ENCODE data around the gene STX4. TPM values are rescaled to one million over a fixed set of nuclear protein-coding genes. Genes with fewer than 3 reads are reported as not detected.

Gene STX4
- total RNA-seq, 4 donors from 2014 or later, result 50.8 to 163 (median 79.7) TPM

GRCh38 chr16:30992931-30993816, 40.2 kb upstream of the STX4 start:
- 65 to 89% methylated on average over 5 to 29 of the region's 29 CpGs for whole genome bisulfite sequencing, 2 donors (ENCODE audit: low coverage in 1 of 2)
- in situ Hi-C loops (cut with MboI; ENCODE audit: low pct_ligation_motif_present in 1 of 4, low pct_unique_long_range_greater_than_20kb in 1 of 4, low sequenced_read_pairs in 3 of 4) (loop anchor here (10.0 to 25.0 kb wide), 5 partner anchors 169 to 869 kb away; partner anchors contain the start of genes ZNF843 (in 3 of the 4), COX6A2 (in 2 of the 4), ZNF267 (in 2 of the 4) and ARMC5 (in 1 of the 4)), intact Hi-C loops (cut with DNase I; ENCODE audit: low total_unique reads) (no loop called here)
- DNase-seq, result no peak
- Histone ChIP-seq H3K9me3 (no peaks in the 10 kb centered on the region), H3K4me3 (no peak overlapping the region), H3K36me3 (no peaks in the 10 kb centered on the region), H3K4me1 (peaks cover 6 to 18% (median 13%) of the 10 kb centered on the region in 4 donors), H3K27ac (no peak overlapping the region), H3K27me3 (no peaks in the 10 kb centered on the region)
- TF ChIP-seq POLR2A (IDR thresholded peaks at IDR 0.05) (no peak), EP300 (IDR thresholded peaks at IDR 0.05; ENCODE audit: low read depth) (no peak), CTCF (IDR thresholded peaks at IDR 0.05) (no peak), POLR2AphosphoS5 (IDR thresholded peaks at IDR 0.05) (no peak)

- intact Hi-C loops (cut with DNase I; ENCODE audit: low total_unique reads) (loop anchor here (1.0 kb wide), 1 partner anchor 45 kb away; no protein-coding TSS in a partner anchor), in situ Hi-C loops (cut with MboI; ENCODE audit: low pct_ligation_motif_present in 1 of 4, low pct_unique_long_range_greater_than_20kb in 1 of 4, low sequenced_read_pairs in 3 of 4) (loop anchor here (10.0 to 25.0 kb wide), 5 partner anchors 166 to 866 kb away; partner anchors contain the start of genes ZNF843 (in 3 of the 4), COX6A2 (in 2 of the 4), ZNF267 (in 2 of the 4) and ARMC5 (in 1 of the 4))
- H3K4me3 ChIP-seq, result peak overlapping the region in 1 of 4 donors; percentile 46
- no peak for TF ChIP-seq POLR2AphosphoS5 (IDR thresholded peaks at IDR 0.05)
- TF ChIP-seq EP300 (IDR thresholded peaks at IDR 0.05; ENCODE audit: low read depth), result no peak
- no peak for TF ChIP-seq POLR2A (IDR thresholded peaks at IDR 0.05)
- TF ChIP-seq CTCF (IDR thresholded peaks at IDR 0.05), result no peak
- 66 to 83% methylated on average over 11 of the region's 11 CpGs for WGBS, 2 donors (ENCODE audit: low coverage in 1 of 2)
- H3K27ac ChIP-seq, result peak overlapping the region; percentile 77 to 89 (median 81)
- H3K9me3 ChIP-seq, result no peaks in the 10 kb centered on the region
- no peaks in the 10 kb centered on the region for H3K36me3 ChIP-seq
- no peaks in the 10 kb centered on the region for H3K27me3 ChIP-seq
- DNase-seq, result no peak
- peaks cover 6 to 18% (median 13%) of the 10 kb centered on the region in 4 donors for H3K4me1 ChIP-seq
Observed at GRCh38 chr16:30995927-30996323, 37.4 kb upstream of the STX4 start.

GRCh38 chr16:30996324-30996984, 36.9 kb upstream of the STX4 start:
- peak; percentile 51 for DNase-seq
- 15% methylated on average over 22 of the region's 23 CpGs; no CpG with 5 or more reads in 1 of the 2 donors for WGBS, 2 donors (ENCODE audit: low coverage in 1 of 2)
- in situ Hi-C loops (cut with MboI; ENCODE audit: low pct_ligation_motif_present in 1 of 4, low pct_unique_long_range_greater_than_20kb in 1 of 4, low sequenced_read_pairs in 3 of 4), result loop anchor here (10.0 to 25.0 kb wide), 5 partner anchors 166 to 866 kb away; partner anchors contain the start of genes ZNF843 (in 3 of the 4), COX6A2 (in 2 of the 4), ZNF267 (in 2 of the 4) and ARMC5 (in 1 of the 4)
- Histone ChIP-seq H3K9me3 (no peaks in the 10 kb centered on the region), H3K27me3 (peaks cover under 1% of the 10 kb centered on the region), H3K4me3 (peak overlapping the region; percentile 39 to 56 (median 48)), H3K36me3 (no peaks in the 10 kb centered on the region), H3K4me1 (peaks cover 6 to 18% (median 13%) of the 10 kb centered on the region in 4 donors), H3K27ac (peak overlapping the region; percentile 77 to 89 (median 81))
- no peak for TF ChIP-seq CTCF (IDR thresholded peaks at IDR 0.05)
- TF ChIP-seq POLR2AphosphoS5 (IDR thresholded peaks at IDR 0.05), result no peak
- TF ChIP-seq POLR2A (IDR thresholded peaks at IDR 0.05), result no peak
- no peak for TF ChIP-seq EP300 (IDR thresholded peaks at IDR 0.05; ENCODE audit: low read depth)
- intact Hi-C loops (cut with DNase I; ENCODE audit: low total_unique reads), result loop anchor here (1.0 kb wide), 1 partner anchor 45 kb away; no protein-coding TSS in a partner anchor
